Gastrocnemius medialis (tissue), 4 donors: Measurements from ENCODE around the gene STRADA.

Experiments
- POLR2A ChIP-seq, 2 donors: fragments of 450-650 bp; IDR thresholded peaks; one replicate each; pipeline ENCODE4 v1.6.1; 2017; ENCODE audit warnings: antibody characterized with exemption in 2 of 2, mild to moderate bottlenecking in 2 of 2, moderate library complexity in 2 of 2
- TF ChIP-seq, protein P1 (sequence below), 5 experiments: fragments of 450-650 bp in 3 of 5; fragments of 200-600 bp in 2 of 5; sonication (generic) in 2 of 5; IDR thresholded peaks in 4 of 5; conservative IDR thresholded peaks in 1 of 5; 1 replicate in 4 of 5; 2 replicates in 1 of 5; pipeline ENCODE4 v1.5.1; 2016 to 2019; ENCODE audit warnings: antibody characterized with exemption in 5 of 5, mild to moderate bottlenecking in 3 of 5, moderate library complexity in 3 of 5

DNA sequence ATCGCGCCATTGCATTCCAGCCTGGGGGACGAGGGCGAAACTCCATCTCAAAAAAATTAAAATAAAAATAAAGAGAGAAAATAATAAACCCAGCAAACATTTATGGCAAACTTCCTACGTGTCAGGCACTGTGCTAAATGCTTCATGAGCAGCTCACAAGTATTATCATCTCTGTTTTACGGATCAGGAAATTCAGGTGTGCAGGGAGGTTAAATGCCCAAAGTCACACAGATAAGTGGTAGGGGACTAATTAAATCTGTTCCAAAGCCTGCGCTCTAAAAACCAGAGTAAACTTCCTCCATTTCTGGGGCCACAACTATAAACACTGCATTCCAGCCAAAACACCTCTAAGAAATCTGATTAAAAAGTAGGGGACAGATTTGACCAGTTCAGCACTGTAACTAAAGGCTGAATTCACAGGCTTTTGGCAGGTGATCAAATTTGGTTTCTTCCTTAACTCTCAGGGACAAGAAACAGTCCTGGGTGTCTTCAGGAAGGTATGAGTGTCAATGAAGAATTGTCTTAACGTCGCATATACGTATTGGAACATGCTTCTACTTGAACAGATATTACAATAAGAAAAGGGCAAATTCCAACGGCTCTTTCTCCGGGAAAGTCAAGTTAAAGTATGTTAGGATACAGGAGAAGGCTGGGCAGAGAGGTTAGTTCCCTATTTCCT, 996 bp downstream of the STRADA start:
- TF ChIP-seq, protein P1, sequence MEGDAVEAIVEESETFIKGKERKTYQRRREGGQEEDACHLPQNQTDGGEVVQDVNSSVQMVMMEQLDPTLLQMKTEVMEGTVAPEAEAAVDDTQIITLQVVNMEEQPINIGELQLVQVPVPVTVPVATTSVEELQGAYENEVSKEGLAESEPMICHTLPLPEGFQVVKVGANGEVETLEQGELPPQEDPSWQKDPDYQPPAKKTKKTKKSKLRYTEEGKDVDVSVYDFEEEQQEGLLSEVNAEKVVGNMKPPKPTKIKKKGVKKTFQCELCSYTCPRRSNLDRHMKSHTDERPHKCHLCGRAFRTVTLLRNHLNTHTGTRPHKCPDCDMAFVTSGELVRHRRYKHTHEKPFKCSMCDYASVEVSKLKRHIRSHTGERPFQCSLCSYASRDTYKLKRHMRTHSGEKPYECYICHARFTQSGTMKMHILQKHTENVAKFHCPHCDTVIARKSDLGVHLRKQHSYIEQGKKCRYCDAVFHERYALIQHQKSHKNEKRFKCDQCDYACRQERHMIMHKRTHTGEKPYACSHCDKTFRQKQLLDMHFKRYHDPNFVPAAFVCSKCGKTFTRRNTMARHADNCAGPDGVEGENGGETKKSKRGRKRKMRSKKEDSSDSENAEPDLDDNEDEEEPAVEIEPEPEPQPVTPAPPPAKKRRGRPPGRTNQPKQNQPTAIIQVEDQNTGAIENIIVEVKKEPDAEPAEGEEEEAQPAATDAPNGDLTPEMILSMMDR (IDR thresholded peaks at IDR 0.05 in 4 of 5, conservative IDR thresholded peaks at IDR 0.05 in 1 of 5) = no peak
- TF ChIP-seq POLR2A (IDR thresholded peaks at IDR 0.05) = no peak
